GM19395 (cell line): ENCODE results near the gene OLFML1.
A peak's percentile ranks its signal among the peaks of the same experiment; 100 is the strongest.

Experiments used
- ATAC-seq: cut with Tn5 transposase; IDR thresholded peaks from one replicate; pipeline ENCODE4 v1.9.1; 2021; ENCODE audit warnings: mild to moderate bottlenecking, moderate library complexity; ENCODE audit not compliant: unreplicated experiment

OLFML1 gene

DNA sequence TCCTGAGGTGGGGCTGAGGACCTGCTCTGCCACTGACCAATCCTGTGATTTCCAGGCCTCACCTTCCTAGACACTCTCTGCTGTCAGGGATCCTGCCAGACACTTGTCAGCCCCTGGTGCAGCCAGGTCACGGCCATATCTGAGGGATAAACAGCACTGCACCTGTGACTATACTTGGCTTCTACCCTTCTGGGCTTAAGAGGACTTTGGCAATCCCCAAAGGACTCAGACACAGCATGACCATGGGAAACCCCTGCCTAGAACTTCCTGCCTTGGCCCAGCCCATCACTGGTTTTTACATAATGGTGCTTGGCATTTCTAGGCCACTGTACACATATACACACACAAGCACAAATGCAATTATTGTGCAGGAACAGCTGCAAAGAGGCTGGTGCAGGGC is 11.6 kb upstream of the OLFML1 start:
- ATAC-seq: no peak

DNA sequence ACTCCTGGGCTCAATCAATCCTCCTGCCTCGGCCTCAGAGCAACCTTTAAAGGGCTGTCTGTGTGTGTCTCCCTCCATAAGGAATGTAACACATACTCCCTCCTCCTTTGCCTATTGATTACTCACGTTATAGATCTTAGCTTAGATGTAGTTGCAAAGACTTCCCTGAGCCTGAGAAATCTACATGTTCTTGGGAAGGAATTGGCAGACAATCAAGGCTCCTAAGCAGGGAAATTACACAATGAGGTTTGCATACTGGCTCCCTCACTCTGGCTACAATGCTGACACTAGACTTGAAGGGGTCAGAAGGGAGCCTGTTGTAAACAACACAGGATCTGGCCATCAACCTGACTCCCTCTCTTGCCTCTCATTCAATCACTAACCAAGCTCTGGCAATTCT is 5.2 kb upstream of the OLFML1 start:
- no peak for ATAC-seq

DNA sequence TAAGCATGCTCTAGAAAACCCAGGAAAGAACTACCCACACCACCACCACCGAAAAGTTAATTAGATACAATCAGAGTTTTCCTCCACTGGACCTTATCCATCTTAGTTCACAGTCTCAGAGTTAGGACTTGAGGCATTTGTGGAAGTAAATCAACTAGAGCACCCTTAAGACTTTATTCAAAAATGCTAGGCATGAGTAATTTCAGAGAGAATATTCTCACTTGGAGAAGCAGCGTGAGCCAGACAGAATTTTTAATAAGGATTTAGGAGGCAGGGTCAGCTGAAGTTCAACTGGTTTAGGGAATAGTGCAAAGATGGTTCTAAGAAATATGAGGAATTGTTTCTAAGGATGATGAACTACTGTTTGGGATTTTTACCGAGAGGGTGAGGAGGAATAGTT is 1.2 kb upstream of the OLFML1 start:
- no peak for ATAC-seq

DNA sequence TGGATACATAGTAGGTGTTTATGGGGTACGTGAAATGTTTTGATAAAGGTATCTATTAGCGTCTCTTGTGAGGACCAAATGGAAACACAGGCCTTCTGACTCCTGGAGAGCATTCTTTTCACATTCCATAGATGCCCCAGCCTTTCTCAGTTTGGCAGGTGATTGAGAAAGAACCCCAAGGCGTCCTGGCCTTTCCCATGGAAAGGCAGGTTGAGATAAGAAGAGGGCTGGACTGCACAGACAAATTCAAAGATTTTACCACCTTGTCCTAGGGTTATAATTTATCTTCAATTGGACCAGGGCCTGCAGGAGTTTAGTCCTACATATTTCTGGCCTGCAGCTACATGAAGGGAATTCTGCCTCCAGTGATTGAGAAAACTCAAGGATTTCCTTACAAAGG is 661 bp upstream of the OLFML1 start:
- ATAC-seq: no peak

DNA sequence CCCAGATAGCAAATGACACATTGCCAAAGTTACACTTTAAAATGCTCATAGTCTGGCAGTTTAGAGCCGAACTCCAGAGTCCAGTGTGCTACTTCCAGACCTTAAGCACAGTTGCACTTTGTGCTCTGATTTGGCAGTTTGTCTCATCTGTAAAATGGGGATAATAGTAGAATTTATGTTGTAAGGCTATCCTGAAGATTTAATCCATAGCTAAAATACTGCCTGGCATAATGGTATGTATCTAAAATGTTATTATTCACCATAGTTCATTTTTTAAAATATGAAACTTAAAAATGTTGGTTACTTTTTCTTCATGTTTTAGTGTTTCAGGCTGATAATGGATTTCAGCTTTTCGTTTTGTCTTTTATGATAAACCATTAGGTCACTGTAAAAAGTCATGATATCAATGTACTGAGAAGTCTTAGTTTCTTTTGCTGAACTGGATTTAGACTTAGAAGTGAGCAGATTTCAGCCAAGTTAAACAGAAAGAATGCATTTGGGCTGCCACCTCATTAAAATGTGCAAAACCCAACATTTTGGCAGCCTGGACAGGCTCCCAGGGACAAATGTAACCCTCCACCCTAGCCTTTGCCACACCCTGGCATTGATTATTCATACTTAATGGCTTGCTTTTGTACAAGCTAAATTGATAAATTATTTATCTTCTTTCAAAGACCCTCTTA is 933 bp downstream of the OLFML1 start:
- no peak for ATAC-seq

DNA sequence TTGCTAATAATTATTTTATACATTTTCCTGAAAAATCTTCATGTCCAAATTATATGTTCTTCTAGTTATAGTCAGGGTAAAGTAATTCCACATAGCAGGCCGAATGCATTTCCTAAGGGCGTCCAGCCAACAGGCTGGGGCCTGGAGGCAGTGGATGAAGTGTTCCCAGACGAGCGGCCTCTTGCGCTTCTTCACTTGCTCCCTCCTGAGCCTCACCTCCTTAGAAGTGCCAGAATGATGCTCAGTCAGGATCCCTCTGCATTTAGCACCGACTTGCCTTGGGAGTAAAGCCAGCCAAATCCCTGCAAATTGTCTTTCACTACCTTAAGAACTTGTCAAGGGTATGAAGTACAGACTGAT is 1.5 kb downstream of the OLFML1 start:
- no peak for ATAC-seq

DNA sequence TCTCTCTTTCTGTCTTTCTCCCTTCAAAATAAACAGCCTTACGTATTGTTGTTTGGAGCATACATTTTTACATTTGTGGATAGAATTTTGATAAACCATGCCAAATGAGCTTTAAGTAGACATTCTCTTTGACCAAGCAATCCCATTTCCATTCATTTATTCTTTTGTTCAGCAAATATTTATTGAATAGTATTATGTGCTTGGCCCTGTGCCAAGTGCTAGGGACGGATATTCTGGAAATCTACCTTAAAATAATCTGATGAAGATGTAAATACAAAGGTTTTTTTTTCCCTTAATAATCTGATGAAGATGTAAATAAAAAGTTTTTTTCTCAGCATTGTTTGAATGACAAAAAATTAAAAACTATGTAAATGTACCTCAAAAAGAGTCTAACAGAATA is 2.1 kb downstream of the OLFML1 start:
- no peak for ATAC-seq

DNA sequence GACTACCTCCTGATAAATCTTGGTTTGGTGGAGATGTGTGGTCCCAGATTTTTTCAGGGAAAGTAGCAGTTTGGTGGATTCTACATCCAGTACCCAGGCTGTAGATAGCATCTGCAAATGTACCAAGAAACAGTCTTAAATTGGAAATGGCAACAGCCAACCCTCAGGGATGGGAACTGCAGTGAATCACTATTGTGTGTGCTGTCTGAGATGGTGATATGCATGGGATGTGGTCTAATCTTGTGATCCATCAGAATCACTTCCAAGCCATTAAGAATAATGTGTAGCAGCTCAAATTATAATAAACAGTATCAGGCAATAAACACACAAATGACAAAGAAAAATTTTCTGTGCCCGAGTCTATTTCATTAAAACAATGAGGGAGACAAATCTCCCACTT is 3.4 kb downstream of the OLFML1 start:
- ATAC-seq: no peak

DNA sequence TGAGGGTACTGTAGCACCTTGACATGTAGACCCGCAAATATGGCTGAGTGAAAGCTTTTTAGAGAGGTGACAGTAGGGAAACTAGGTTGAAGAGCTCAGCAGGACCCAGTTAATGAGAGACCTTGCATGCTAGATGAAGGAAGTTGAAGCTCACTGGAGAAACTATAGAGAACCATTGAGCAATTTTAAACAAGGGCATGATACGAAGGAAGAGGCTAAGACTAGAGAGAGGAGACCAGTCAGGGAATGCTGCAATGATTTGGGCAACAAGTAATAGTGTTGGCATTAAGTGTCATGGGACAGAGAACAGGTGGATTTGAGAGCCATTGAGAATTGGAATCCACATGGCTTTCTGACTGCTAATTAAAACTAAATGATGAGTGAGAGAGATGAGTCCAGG is 4.1 kb downstream of the OLFML1 start:
- no peak for ATAC-seq

DNA sequence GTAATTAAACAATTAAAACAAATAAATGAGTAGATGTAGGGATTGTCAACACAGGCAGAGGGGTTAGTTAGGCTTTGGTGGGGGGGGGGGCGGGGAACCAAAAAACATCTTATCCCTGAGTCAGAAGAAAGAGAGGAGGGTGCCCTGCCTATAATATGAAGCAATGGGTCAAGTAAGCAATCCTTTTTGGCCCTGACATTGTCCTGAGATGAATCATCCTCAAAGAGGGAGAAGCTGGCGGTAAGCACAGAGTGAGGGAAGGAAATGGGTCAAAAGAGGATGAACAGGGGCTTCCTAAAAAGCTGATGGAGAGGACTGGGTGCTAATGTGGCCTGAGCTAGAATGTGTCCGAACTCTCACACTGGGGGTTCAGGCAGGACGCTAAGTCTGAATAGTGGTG is 4.7 kb downstream of the OLFML1 start:
- no peak for ATAC-seq

DNA sequence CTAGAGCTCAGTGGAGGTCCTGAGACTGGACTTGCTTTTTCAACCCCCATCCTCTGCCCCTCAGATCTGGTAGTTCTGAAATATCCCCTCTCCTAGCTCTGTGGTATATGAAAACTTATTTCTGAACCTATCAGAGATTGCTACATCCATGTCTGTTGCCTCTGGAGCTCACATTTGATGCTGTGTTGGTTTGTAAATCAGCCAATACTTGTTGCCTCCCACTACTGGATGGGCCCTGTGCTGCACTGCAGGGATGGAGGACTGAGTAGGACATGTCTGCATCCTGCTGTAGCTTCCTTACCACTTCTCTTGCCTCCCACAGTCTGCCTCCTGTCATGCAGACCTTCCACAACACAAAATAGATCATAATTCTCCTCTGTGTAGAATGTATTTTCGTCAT is 5.2 kb downstream of the OLFML1 start:
- no peak for ATAC-seq

DNA sequence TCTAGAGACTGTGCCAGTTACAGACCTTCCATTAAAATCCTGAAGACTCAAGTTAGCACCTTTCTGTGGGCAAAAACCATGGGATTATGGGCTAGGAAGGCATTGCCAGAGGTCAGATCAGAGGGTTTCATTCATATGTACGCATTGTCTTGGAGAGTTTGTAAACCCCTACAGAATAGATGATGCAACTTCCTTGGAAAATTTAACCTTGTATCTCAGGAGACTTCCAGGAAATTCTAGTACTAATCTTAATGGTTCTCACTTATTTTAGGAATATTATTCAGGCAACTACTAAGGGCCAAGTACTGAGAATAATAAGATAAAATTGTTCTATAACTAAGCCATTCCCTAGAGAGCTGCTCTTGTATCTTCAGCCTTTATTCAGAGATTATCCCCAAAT is 6.9 kb downstream of the OLFML1 start:
- no peak for ATAC-seq

DNA sequence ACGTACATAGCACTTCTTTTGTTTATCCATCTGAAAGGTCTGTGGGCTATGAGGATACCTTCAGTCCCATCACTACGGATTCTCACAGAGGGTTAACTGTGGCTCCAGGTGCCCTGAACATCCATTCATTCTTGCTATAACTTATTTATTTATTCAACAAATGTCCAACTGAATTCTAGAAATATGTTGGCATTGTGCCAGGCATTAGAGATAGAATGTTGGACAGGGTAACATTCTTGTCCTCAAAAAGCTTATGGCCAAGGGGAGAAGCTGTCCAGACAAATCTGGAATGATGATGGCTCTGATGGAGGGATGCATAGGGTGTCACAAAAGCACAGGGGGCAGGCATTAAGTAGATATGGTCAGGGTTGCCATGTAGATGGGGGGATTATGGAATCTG is 8.4 kb downstream of the OLFML1 start:
- ATAC-seq: no peak

DNA sequence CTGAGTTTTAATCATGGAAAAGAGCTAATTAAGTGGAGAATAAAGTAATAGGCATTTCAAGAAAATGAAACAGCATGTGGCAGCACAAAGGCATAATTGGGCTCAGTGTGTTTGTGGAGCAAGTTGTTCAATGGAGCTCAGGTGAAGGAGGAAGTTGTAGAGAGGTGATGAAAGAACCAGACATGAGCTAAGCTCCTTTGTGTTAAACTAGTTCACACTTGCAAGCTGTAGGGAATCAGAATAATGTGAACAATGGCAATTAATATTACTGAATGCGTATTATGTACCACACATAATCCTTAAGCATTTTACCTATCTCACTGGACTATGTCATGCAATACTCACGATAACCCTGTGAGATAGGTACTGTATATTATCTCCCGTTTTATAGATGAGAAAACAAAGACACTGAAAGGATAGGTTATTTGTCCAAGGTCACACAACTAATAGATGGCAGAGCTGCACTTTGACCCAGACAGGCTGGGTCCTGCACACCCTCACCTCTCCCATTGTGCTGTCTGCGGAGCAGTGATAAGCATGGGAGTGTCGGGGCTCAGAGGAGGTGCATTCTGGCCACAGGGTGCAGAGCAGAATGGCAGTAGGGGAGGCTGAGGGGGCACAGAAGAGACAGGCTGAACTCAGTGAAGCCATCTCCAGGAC is 8.9 kb downstream of the OLFML1 start:
- no peak for ATAC-seq

DNA sequence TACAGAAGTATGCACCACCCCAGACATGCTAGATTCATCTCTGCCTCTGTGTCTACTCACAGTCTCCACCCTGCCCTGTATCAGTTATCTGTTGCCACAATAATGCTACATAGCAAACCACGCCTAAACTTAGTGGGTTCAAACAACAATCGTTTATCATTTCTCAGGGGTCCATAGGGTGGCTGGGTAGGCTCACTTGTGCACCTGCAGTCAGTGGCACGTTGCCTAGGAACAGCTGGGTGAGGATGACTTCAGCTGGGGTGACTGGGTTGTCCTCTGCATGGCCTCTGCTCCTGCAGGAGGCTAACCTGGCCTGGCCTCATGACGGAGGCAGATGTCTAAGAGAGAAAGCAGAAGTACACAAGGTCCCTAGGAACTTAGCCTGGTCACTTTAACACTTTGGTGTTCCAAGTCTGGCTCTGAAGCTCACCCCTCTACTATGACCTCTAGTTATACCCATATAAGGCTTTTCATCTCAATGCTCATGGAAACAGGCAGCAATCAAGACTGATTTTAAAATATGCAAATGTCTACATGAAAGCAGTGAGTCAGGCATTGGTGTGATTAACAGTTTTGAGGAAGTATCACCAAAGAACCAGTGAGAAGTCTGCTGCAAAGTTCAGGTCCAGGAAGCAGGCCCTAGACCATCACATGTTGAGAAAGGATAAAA is 10.7 kb downstream of the OLFML1 start:
- peak; percentile 93 for ATAC-seq

DNA sequence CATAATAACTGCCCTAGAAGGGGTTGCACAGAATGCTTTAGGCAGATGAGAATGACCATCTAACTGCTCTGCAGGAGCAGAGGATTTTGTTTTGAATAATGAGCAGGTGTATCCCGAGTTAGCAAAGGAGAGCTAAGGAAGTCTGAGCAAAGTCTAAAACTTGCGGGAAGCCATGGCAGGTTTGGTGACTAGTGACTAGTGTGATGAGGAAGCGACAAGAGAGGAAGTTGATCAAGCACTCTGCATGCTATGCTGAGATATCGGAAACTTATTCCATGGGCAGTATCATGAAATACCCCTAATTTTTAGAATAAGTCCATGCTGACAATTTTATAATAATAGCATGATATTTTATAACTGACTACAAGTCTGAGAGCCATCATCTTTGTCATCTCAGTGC is 12.9 kb downstream of the OLFML1 start:
- ATAC-seq: no peak

DNA sequence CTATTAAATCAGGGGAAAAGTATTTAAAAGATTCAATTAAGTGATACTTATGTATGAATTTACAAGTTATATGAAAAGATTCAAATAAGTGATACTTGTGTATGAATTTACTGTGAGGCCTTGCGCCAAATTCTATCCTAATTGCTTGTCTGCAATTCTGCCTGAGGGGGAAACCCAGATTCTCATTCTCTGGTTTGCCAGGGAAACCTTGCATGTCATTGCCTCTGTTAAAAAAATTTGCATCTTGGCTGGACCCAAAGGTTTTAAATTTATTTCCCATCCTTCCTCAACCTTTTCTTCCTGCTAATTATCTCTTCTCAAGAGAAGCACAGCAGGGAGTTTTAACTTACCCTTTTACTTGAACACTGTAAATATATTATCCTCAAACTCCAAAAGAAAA is 13.8 kb downstream of the OLFML1 start:
- no peak for ATAC-seq

DNA sequence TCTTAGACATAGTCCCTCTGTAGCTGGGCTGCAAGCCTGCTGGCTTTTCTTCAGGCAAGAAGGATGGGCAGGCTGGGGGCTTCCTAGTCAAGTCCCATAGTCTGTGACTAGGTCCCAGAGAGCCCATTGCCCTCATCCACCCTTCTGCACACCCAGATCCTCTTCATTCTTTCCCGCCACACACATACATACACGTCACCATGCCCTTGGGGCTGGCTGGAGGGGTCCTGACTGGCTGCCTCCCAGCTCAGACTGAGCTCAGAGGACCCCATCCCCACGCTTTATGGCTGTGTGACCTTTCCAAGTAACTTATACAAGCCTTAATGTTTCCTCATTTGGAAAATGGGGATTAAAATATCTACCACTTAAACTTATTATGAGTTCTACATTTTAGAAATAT is 14.9 kb downstream of the OLFML1 start:
- ATAC-seq: no peak

DNA sequence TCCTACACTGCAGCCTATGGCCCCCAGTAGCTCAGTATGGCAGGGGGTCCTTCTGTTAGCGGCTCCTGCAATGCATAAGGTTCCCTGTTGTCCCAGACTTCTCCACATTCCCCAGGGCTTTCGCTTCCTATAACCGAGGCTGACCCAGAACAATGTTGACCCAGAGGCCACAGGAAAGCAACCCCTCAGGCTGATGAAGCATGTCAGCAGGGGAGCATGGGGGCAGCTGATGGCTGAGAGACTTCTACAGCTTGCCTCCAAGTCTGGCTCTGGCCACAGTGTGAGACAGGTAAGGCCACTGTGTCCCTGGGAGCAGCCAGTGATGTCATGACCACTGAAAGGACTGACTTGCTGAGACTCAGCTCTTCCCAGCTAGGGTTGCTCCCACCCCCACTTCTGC is 15.9 kb downstream of the OLFML1 start:
- ATAC-seq: no peak

DNA sequence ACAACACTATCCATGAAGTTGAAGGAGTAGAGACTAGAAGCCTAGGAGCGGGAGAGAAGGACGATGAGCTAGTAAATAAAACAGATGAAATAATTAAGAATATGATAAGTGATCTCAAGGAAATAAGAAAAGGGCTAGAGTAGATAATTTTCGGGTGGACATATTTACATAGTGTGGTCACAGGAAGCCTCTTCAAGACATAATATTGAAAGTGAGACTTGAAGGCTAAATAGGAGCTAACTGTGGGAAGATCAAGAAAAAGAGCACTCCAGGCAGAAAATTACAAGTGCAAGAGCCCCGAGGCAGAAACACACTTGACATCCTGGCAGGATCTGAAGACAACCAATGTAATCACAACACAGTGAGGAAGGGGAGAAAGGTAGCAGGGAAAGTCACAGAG is 16.6 kb downstream of the OLFML1 start:
- peak; percentile 66 for ATAC-seq

DNA sequence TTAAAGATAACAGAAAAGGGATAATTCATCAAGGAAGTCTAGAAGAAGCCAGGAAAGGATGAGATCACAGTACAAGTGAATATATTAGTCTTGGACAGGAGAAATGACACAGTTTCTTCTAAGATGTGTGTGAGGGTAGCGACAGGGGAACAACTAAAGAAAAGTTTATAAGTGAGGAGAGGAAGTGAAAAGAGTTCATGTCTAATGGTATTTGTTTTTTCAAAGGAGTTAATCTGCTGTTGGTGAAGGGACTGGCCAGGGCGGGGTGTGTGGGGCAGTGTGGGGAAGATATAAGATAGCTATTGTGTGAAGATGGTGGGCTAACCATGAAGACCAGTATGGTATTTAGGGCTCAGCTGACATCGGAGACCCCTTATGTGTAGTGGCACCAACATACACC is 20.9 kb downstream of the OLFML1 start:
- no peak for ATAC-seq

DNA sequence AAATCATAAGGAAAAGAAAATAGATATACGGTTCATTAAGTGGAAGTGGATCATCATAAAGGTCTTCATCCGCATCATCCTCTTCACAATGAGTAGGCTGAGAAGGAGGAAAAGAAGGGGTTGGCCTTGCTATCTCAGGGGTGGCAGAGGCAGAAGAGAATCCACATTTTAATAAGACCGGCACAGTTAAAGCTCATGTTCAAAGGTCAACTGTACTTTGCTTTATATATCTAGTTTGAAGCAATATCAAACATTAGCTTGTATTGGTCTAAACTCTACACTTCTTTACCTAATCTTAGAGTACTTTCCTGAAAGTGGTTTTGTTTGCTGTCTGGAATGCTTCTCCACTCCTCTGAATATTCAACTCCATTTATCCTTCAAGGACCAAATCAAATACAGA is 22.8 kb downstream of the OLFML1 start:
- ATAC-seq: no peak

DNA sequence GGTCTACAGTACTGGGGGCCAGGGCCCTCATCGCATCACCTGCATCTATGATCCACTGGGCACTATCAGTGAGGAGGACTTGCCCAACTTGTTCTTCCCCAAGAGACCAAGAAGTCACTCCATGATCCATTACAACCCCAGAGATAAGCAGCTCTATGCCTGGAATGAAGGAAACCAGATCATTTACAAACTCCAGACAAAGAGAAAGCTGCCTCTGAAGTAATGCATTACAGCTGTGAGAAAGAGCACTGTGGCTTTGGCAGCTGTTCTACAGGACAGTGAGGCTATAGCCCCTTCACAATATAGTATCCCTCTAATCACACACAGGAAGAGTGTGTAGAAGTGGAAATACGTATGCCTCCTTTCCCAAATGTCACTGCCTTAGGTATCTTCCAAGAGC is 24.7 kb downstream of the OLFML1 start:
- no peak for ATAC-seq
